GM23338 (cell line): ENCODE results near the gene COL24A1. TPM values are rescaled to one million over a fixed set of nuclear protein-coding genes. Genes with fewer than 3 reads are reported as not detected.

Experiments
- ATAC-seq: fragments of 200-7000 bp; cut with Tn5 transposase; 3 replicates; pipeline ENCODE4 v1.9.1; 2020
- DNase-seq: peaks from one replicate; pipeline ENCODE4 v3.0.0-alpha.2; 2015; ENCODE audit warnings: low spot score
- H2AFZ ChIP-seq: fragments of 200-600 bp; sonication (generic); 2 replicates; pipeline ENCODE4 v1.8.0; 2016; ENCODE audit warnings: antibody characterized with exemption, mild to moderate bottlenecking, moderate library complexity
- H3F3A ChIP-seq: fragments of 200-600 bp; sonication (generic); replicated peaks from 2 replicates; pipeline ENCODE4 v1.8.0; 2017; ENCODE audit warnings: antibody characterized with exemption, mixed run types, low read depth
- H3K27ac ChIP-seq: fragments of 200-600 bp; sonication (generic); 2 replicates; pipeline ENCODE4 v1.6.1; 2016; ENCODE audit warnings: low read depth
- H3K27me3 ChIP-seq: fragments of 200-600 bp; sonication (generic); 2 replicates; pipeline ENCODE4 v1.8.0; 2016; ENCODE audit warnings: mild to moderate bottlenecking, mixed run types, moderate library complexity; ENCODE audit not compliant: insufficient read depth
- H3K36me3 ChIP-seq: fragments of 200-600 bp; sonication (generic); 2 replicates; pipeline ENCODE4 v1.8.0; 2016; ENCODE audit warnings: mild to moderate bottlenecking; ENCODE audit not compliant: insufficient read depth
- H3K4me1 ChIP-seq: fragments of 200-600 bp; sonication (generic); 2 replicates; pipeline ENCODE4 v1.8.0; 2016; ENCODE audit warnings: mild to moderate bottlenecking, moderate library complexity; ENCODE audit not compliant: insufficient read depth
- H3K4me2 ChIP-seq: fragments of 200-600 bp; sonication (generic); 2 replicates; pipeline ENCODE4 v1.7.1; 2017; ENCODE audit warnings: mixed run types
- H3K4me3 ChIP-seq: fragments of 200-600 bp; sonication (generic); 2 replicates; pipeline ENCODE4 v1.6.1; 2016; ENCODE audit warnings: mixed run types
- H3K79me2 ChIP-seq: fragments of 200-600 bp; sonication (generic); replicated peaks from 2 replicates; pipeline ENCODE4 v1.8.0; 2017; ENCODE audit warnings: mild to moderate bottlenecking; ENCODE audit not compliant: insufficient read depth
- H3K9me2 ChIP-seq: fragments of 200-600 bp; sonication (generic); 2 replicates; pipeline ENCODE4 v1.8.0; 2017; ENCODE audit not compliant: insufficient read depth
- H4K20me1 ChIP-seq: fragments of 200-600 bp; sonication (generic); replicated peaks from 2 replicates; pipeline ENCODE4 v1.8.0; 2017; ENCODE audit warnings: mild to moderate bottlenecking; ENCODE audit not compliant: insufficient read depth
- H3K27ac Mint-ChIP-seq: 2 replicates; pipeline ENCODE4 v1.8.0; 2020; ENCODE audit warnings: inconsistent platforms, mild to moderate bottlenecking, moderate library complexity, mixed read lengths
- H3K27me3 Mint-ChIP-seq: 3 replicates; pipeline ENCODE4 v1.8.0; 2022; ENCODE audit warnings: low read depth, mild to moderate bottlenecking, moderate library complexity, mixed read lengths, inconsistent platforms; ENCODE audit not compliant: insufficient read depth, poor library complexity
- H3K36me3 Mint-ChIP-seq: 3 replicates; pipeline ENCODE4 v1.8.0; 2021; ENCODE audit warnings: low read depth, mild to moderate bottlenecking, inconsistent platforms, moderate library complexity, mixed read lengths
- H3K4me1 Mint-ChIP-seq: 3 replicates; pipeline ENCODE4 v1.8.0; 2020; ENCODE audit warnings: mild to moderate bottlenecking, inconsistent platforms, mixed read lengths
- H3K4me3 Mint-ChIP-seq: 3 replicates; pipeline ENCODE4 v1.8.0; 2021; ENCODE audit warnings: moderate library complexity, mild to moderate bottlenecking, inconsistent platforms, mixed read lengths
- H3K9me3 Mint-ChIP-seq: 3 replicates; pipeline ENCODE4 v1.8.0; 2020; ENCODE audit warnings: moderate library complexity, mild to moderate bottlenecking, inconsistent platforms, mixed read lengths
- CREB1 ChIP-seq: fragments of 250-450 bp; sonication (Bioruptor Pico); IDR thresholded peaks from 2 replicates; pipeline ENCODE4 v1.5.0; 2020; ENCODE audit warnings: low read depth, mild to moderate bottlenecking, moderate library complexity
- EZH2phosphoT487 ChIP-seq: fragments of 200-600 bp; sonication (generic); IDR thresholded peaks from one replicate; pipeline ENCODE4 v1.8.1; 2018; ENCODE audit warnings: antibody characterized with exemption; ENCODE audit not compliant: unreplicated experiment
- JUNB ChIP-seq: IDR thresholded peaks from one replicate; pipeline ENCODE4 v1.6.1; 2016; ENCODE audit warnings: antibody characterized with exemption; ENCODE audit not compliant: unreplicated experiment
- NANOG ChIP-seq: IDR thresholded peaks from 2 replicates; pipeline ENCODE4 v1.6.1; 2016; ENCODE audit warnings: antibody characterized with exemption, borderline replicate concordance
- POLR2AphosphoS5 ChIP-seq: IDR thresholded peaks from 2 replicates; pipeline ENCODE4 v1.6.1; 2016; ENCODE audit warnings: antibody characterized with exemption, low read depth
- STAT1 ChIP-seq: IDR thresholded peaks from one replicate; pipeline ENCODE4 v1.6.1; 2016; ENCODE audit warnings: antibody characterized with exemption; ENCODE audit not compliant: unreplicated experiment
- ZNF114 ChIP-seq: fragments of 250-450 bp; sonication (Bioruptor Pico); IDR thresholded peaks from 2 replicates; pipeline ENCODE4 v1.5.0; 2020; ENCODE audit warnings: mild to moderate bottlenecking, moderate library complexity
- ZNF331 ChIP-seq: fragments of 250-450 bp; sonication (Bioruptor Pico); IDR thresholded peaks from 2 replicates; pipeline ENCODE4 v1.5.0; 2020; ENCODE audit warnings: low read depth, mild to moderate bottlenecking, moderate library complexity
- polyA plus RNA-seq: library from polyadenylated mRNA; unstranded; fragments of >200 nt; fragmentation: Nextera tagmentation; extraction: Ambion mirVana; gene quantifications from 2 replicates; pipeline ENCODE4 v1.2.1, GENCODE V29; 2016
- total RNA-seq: library from RNA; depleted of rRNA; stranded (reverse); fragments of >200 nt; shearing (Covaris generic); gene quantifications from 2 replicates; pipeline ENCODE4 v1.2.3, GENCODE V29; 2014
- TF ChIP-seq, protein P1 (sequence below), 2 experiments: fragments of 200-600 bp in 1 of 2; sonication (generic) in 1 of 2; conservative IDR thresholded peaks; 2 replicates each; pipeline versions ENCODE4 v1.5.1 to v1.6.1; 2016 to 2017; ENCODE audit warnings: antibody characterized with exemption in 2 of 2, low read depth in 2 of 2, mild to moderate bottlenecking in 2 of 2, moderate library complexity in 1 of 2
- TF ChIP-seq, protein P2 (sequence below): IDR thresholded peaks from 2 replicates; pipeline ENCODE4 v1.6.1; 2016; ENCODE audit warnings: antibody characterized with exemption
- TF ChIP-seq, protein P3 (sequence below): IDR thresholded peaks from one replicate; pipeline ENCODE4 v1.6.1; 2018; ENCODE audit warnings: antibody characterized with exemption; ENCODE audit not compliant: unreplicated experiment

The COL24A1 gene
- total and polyA plus RNA-seq, 2 experiments from 2014 or later, result 1.2 to 2.1 TPM

DNA sequence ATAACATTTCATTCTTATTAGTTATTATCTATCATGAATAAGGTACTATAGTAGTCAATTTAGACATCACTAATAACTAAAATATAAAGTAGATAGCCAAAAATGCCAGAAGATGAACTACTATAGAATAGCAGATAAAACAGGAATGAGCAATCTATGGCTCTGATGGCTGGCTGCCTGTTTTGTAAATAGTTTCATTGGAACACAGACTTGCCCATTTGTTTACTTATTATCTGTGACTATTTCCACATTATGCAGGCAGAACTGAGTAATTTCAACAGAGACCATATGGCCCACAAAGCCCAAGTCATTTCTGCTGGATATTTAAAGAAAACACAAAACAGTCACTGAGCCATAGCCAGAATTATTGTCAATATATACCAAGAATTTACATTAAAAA lies 222.1 kb downstream of the COL24A1 start:
- Mint-ChIP-seq H3K4me1 (no peaks in the 10 kb centered on the region), H3K9me3 (no peaks in the 10 kb centered on the region; the same call in 2 of the 3 replicates), H3K36me3 (no peaks in the 10 kb centered on the region), H3K4me3 (no peak overlapping the region), H3K27me3 (no peaks in the 10 kb centered on the region), H3K27ac (no peak overlapping the region)
- no peaks in the 10 kb centered on the region for H3K9me2 ChIP-seq
- H4K20me1 ChIP-seq, result no peaks in the 10 kb centered on the region
- H3K4me3 ChIP-seq, result no peak overlapping the region
- H3K27me3 ChIP-seq, result no peaks in the 10 kb centered on the region
- no peaks in the 10 kb centered on the region for H3K36me3 ChIP-seq
- ATAC-seq (no peak), DNase-seq (no peak)
- no peaks in the 10 kb centered on the region for H3F3A ChIP-seq
- no peaks in the 10 kb centered on the region for H3K4me1 ChIP-seq
- H3K79me2 ChIP-seq, result no peaks in the 10 kb centered on the region
- no peak overlapping the region for H3K4me2 ChIP-seq
- no peak overlapping the region for H3K27ac ChIP-seq
- TF ChIP-seq EZH2phosphoT487, result no peak
- no peak for TF ChIP-seq CREB1
- no peak for TF ChIP-seq JUNB
- TF ChIP-seq, protein P1, sequence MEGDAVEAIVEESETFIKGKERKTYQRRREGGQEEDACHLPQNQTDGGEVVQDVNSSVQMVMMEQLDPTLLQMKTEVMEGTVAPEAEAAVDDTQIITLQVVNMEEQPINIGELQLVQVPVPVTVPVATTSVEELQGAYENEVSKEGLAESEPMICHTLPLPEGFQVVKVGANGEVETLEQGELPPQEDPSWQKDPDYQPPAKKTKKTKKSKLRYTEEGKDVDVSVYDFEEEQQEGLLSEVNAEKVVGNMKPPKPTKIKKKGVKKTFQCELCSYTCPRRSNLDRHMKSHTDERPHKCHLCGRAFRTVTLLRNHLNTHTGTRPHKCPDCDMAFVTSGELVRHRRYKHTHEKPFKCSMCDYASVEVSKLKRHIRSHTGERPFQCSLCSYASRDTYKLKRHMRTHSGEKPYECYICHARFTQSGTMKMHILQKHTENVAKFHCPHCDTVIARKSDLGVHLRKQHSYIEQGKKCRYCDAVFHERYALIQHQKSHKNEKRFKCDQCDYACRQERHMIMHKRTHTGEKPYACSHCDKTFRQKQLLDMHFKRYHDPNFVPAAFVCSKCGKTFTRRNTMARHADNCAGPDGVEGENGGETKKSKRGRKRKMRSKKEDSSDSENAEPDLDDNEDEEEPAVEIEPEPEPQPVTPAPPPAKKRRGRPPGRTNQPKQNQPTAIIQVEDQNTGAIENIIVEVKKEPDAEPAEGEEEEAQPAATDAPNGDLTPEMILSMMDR (conservative IDR thresholded peaks at IDR 0.05; ENCODE audit: low read depth in 2 of 2), result no peak
- TF ChIP-seq NANOG, result no peak
- no peak for TF ChIP-seq POLR2AphosphoS5
- no peak for TF ChIP-seq ZNF331 (CRISPR knock-in tag)
- TF ChIP-seq, protein P2, sequence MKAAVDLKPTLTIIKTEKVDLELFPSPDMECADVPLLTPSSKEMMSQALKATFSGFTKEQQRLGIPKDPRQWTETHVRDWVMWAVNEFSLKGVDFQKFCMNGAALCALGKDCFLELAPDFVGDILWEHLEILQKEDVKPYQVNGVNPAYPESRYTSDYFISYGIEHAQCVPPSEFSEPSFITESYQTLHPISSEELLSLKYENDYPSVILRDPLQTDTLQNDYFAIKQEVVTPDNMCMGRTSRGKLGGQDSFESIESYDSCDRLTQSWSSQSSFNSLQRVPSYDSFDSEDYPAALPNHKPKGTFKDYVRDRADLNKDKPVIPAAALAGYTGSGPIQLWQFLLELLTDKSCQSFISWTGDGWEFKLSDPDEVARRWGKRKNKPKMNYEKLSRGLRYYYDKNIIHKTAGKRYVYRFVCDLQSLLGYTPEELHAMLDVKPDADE, result no peak
- TF ChIP-seq STAT1, result no peak
- TF ChIP-seq, protein P3, sequence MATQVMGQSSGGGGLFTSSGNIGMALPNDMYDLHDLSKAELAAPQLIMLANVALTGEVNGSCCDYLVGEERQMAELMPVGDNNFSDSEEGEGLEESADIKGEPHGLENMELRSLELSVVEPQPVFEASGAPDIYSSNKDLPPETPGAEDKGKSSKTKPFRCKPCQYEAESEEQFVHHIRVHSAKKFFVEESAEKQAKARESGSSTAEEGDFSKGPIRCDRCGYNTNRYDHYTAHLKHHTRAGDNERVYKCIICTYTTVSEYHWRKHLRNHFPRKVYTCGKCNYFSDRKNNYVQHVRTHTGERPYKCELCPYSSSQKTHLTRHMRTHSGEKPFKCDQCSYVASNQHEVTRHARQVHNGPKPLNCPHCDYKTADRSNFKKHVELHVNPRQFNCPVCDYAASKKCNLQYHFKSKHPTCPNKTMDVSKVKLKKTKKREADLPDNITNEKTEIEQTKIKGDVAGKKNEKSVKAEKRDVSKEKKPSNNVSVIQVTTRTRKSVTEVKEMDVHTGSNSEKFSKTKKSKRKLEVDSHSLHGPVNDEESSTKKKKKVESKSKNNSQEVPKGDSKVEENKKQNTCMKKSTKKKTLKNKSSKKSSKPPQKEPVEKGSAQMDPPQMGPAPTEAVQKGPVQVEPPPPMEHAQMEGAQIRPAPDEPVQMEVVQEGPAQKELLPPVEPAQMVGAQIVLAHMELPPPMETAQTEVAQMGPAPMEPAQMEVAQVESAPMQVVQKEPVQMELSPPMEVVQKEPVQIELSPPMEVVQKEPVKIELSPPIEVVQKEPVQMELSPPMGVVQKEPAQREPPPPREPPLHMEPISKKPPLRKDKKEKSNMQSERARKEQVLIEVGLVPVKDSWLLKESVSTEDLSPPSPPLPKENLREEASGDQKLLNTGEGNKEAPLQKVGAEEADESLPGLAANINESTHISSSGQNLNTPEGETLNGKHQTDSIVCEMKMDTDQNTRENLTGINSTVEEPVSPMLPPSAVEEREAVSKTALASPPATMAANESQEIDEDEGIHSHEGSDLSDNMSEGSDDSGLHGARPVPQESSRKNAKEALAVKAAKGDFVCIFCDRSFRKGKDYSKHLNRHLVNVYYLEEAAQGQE, result no peak
- no peak for TF ChIP-seq ZNF114 (CRISPR knock-in tag)
- no peak overlapping the region for H2AFZ ChIP-seq
